GM12878 (cell line): ENCODE results near the gene SLMAP. TPM values are rescaled to one million over a fixed set of nuclear protein-coding genes. Genes with fewer than 3 reads are reported as not detected.

ENCODE experiments used
- ATAC-seq: fragments of 200-7000 bp; cut with Tn5 transposase; 3 replicates; pipeline ENCODE4 v1.9.1; 2020; ENCODE audit warnings: mild to moderate bottlenecking, moderate library complexity
- BruUV-seq: library from RNA; stranded (reverse); fragments of 400-500 nt; replicated peaks from 2 replicates; lab custom pipeline; 2021; lab: Mats Ljungman, UMichigan
- CTCF ChIA-PET: fragments of 300-600 bp; sonication (Branson Sonifier 250); formaldehyde crosslinking; extraction: SDS; loops from one replicate; lab custom pipeline; 2021; ENCODE audit warnings: inconsistent platforms; lab: Yijun Ruan, JAX
- POLR2A ChIA-PET: fragments of 350-600 bp; formaldehyde crosslinking; extraction: SDS; loops from one replicate; lab custom pipeline; 2021; ENCODE audit warnings: inconsistent platforms; lab: Charles Lee
- RAD21 ChIA-PET: fragments of 300-600 bp; sonication (Branson Sonifier 250); formaldehyde crosslinking; loops from one replicate; lab custom pipeline; 2023; ENCODE audit warnings: antibody characterized with exemption; ENCODE audit not compliant: unreplicated experiment; lab: Charles Lee
- SMC1A ChIA-PET: fragments of 300-600 bp; sonication (Branson Sonifier 250); formaldehyde crosslinking; loops from one replicate; lab custom pipeline; 2023; ENCODE audit not compliant: unreplicated experiment, uncharacterized antibody; lab: Charles Lee
- DNase-seq: peaks from one replicate; pipeline ENCODE4 v3.0.0-alpha.2; 2011; ENCODE audit warnings: low read depth, low spot score
- FAIRE-seq: peaks from 3 replicates; lab custom pipeline; 2011; peaks lifted over from hg19 to GRCh38; lab: Jason Lieb, UNC
- H2AFZ ChIP-seq: 2 replicates; pipeline ENCODE4 v1.6.0; 2011; ENCODE audit warnings: low read depth, low read length, control low read depth; ENCODE audit not compliant: control insufficient read depth
- H3K27ac ChIP-seq: 2 replicates; pipeline ENCODE4 v1.5.1; 2011; ENCODE audit warnings: control low read depth; ENCODE audit not compliant: control insufficient read depth, insufficient read depth
- H3K27me3 ChIP-seq, 2 experiments: replicated peaks in 1 of 2; 2 replicates each; pipeline versions ENCODE4 v1.6.0 to v1.6.1; 2011; ENCODE audit warnings: low read length in 1 of 2; ENCODE audit not compliant: control insufficient read depth in 2 of 2, insufficient read depth in 2 of 2
- H3K36me3 ChIP-seq, 2 experiments: 2 replicates each; pipeline ENCODE4 v1.5.1; 2011; ENCODE audit warnings: low read length in 1 of 2; ENCODE audit not compliant: control insufficient read depth in 2 of 2, insufficient read depth in 2 of 2
- H3K4me1 ChIP-seq: 2 replicates; pipeline ENCODE4 v1.6.1; 2011; ENCODE audit warnings: mild to moderate bottlenecking, low read length, moderate library complexity, mixed read lengths; ENCODE audit not compliant: control insufficient read depth, insufficient read depth
- H3K4me2 ChIP-seq: 2 replicates; pipeline ENCODE4 v1.6.0; 2011; ENCODE audit warnings: control low read depth; ENCODE audit not compliant: control insufficient read depth, insufficient read depth
- H3K4me3 ChIP-seq: fragments of 200-600 bp; sonication (generic); 2 replicates; pipeline ENCODE4 v1.5.1; 2016
- H3K79me2 ChIP-seq: 2 replicates; pipeline ENCODE4 v1.6.0; 2011; ENCODE audit warnings: low read length; ENCODE audit not compliant: control insufficient read depth, insufficient read depth
- H3K9ac ChIP-seq: 2 replicates; pipeline ENCODE4 v1.8.0; 2011; ENCODE audit warnings: low read length, control low read depth, mixed read lengths; ENCODE audit not compliant: control insufficient read depth, insufficient read depth
- H3K9me3 ChIP-seq: replicated peaks from 3 replicates; pipeline ENCODE4 v1.5.1; 2011; ENCODE audit warnings: mild to moderate bottlenecking, low read length; ENCODE audit not compliant: control insufficient read depth, insufficient read depth
- H4K20me1 ChIP-seq: 2 replicates; pipeline ENCODE4 v1.6.0; 2011; ENCODE audit not compliant: control insufficient read depth, insufficient read depth
- ATF3 ChIP-seq: IDR thresholded peaks from 2 replicates; pipeline ENCODE4 v1.6.1; 2011; ENCODE audit warnings: low read depth, mild to moderate bottlenecking, low read length, moderate library complexity, borderline replicate concordance; ENCODE audit errors: extremely low read depth
- CTCF ChIP-seq, 3 experiments: IDR thresholded peaks in 2 of 3; conservative IDR thresholded peaks in 1 of 3; 2 replicates each; pipeline ENCODE4 v1.5.1; 2011; ENCODE audit warnings: low read depth in 3 of 3, low read length in 3 of 3, mild to moderate bottlenecking in 3 of 3, control low read depth in 2 of 3, moderate library complexity in 2 of 3, inconsistent platforms in 1 of 3, mixed read lengths in 1 of 3; ENCODE audit not compliant: control insufficient read depth in 2 of 3, insufficient read depth in 1 of 3; ENCODE audit errors: extremely low read depth in 1 of 3
- JUNB ChIP-seq: IDR thresholded peaks from 2 replicates; pipeline ENCODE4 v1.6.1; 2016; ENCODE audit warnings: antibody characterized with exemption, mild to moderate bottlenecking
- RAD21 ChIP-seq: IDR thresholded peaks from 2 replicates; pipeline ENCODE4 v1.6.1; 2011; ENCODE audit warnings: mild to moderate bottlenecking, low read depth, low read length, moderate library complexity; ENCODE audit not compliant: insufficient read depth
- ZZZ3 ChIP-seq: IDR thresholded peaks from 2 replicates; pipeline ENCODE4 v1.6.1; 2011; ENCODE audit warnings: low read depth; ENCODE audit not compliant: control insufficient read depth, insufficient read length
- WGBS: methylation state at CpG from one replicate; pipeline ENCODE4 v1.1.6; 2016; ENCODE audit warnings: low lambda C conversion rate; ENCODE audit not compliant: insufficient replicate concordance, insufficient coverage; ENCODE audit errors: missing lambda C conversion rate; 5-methylcytosine and 5-hydroxymethylcytosine counted together
- in situ Hi-C: fragments of 300-500 bp; cut with MboI; formaldehyde crosslinking; loops from 9 replicates; pipeline ENCODE4 v1.14.3; 2018; ENCODE audit warnings: mixed read lengths
- intact Hi-C: fragments of 100-400 bp; cut with micrococcal nuclease; formaldehyde crosslinking; loops from one replicate; pipeline ENCODE4 v1.14.2; 2022; ENCODE audit not compliant: unreplicated experiment
- polyA plus RNA-seq, 11 experiments: library from polyadenylated mRNA; depleted of rRNA in 4 of 11; unstranded in 6 of 11; stranded (reverse) in 5 of 11; fragments of >200 nt; fragmentation: Nextera tagmentation in 4 of 11; fragmentation: Illumina TruSeq in 1 of 11; extraction: Ambion mirVana in 4 of 11; extraction: Trizol in 1 of 11; gene quantifications; 1 replicate in 1 of 11; 2 replicates in 10 of 11; pipeline versions ENCODE4 v1.2.1 to v1.2.3, GENCODE V29; 2011 to 2016; ENCODE audit warnings: inconsistent platforms in 2 of 11, missing spikeins in 2 of 11, low read depth in 1 of 11
- total RNA-seq, 4 experiments: library from RNA; depleted of rRNA in 3 of 4; stranded (reverse); fragments of >200 nt in 3 of 4; fragmentation: Illumina TruSeq in 1 of 4; extraction: Trizol in 1 of 4; gene quantifications; 2 replicates each; pipeline versions ENCODE4 v1.2.1 to v1.2.3, GENCODE V29; 2013 to 2021

SLMAP gene
- total and polyA plus RNA-seq, 10 of the 15 experiments (the other 5 are each of a cell fraction or from before 2014, with no cell fraction given): 8.3 to 43.8 (median 26.4) TPM

- intact Hi-C loops (loop anchor here (5.0 kb wide), 3 partner anchors 72 to 358 kb away; partner anchors contain the start of gene ARF4), in situ Hi-C loops (no loop called here)
- ATAC-seq (no peak), DNase-seq (no peak), FAIRE-seq (peak; percentile 7)
- ChIA-PET SMC1A (interaction anchor here (1.0 to 1.8 kb wide), 9 partner anchors 9 to 159 kb away, joined by 3 to 9 read pairs (median 5); no protein-coding TSS in a partner anchor), RAD21 (interaction anchor here (0.7 to 1.6 kb wide), 10 partner anchors 13 to 357 kb away, joined by 3 to 12 read pairs (median 5); partner anchors contain the start of genes ARF4 and DENND6A), CTCF (interaction anchor here (1.1 to 1.8 kb wide), 5 partner anchors 12 to 84 kb away, joined by 3 to 7 read pairs (median 5); no protein-coding TSS in a partner anchor), POLR2A (interaction anchor here (0.6 to 1.8 kb wide), 7 partner anchors 27 to 284 kb away, joined by 3 to 10 read pairs (median 5); partner anchors contain the start of genes ARF4 and DENND6A)
- H3K4me1 ChIP-seq: peaks cover 6% of the 10 kb centered on the region; the same call in 1 of the 2 replicates
- no peaks in the 10 kb centered on the region for H3K9me3 ChIP-seq
- BruUV-seq: no TSS peak
- H4K20me1 ChIP-seq: no peaks in the 10 kb centered on the region; the same call in 1 of the 2 replicates
- peak overlapping the region; percentile 94 for H3K9ac ChIP-seq
- peak overlapping the region; percentile 99 for H2AFZ ChIP-seq
- H3K4me3 ChIP-seq: peak overlapping the region; percentile 77
- H3K36me3 ChIP-seq: peaks cover 0 to 6% of the 10 kb centered on the region in 2 experiments; a peak in 1 of 4 replicates
- 43% methylated on average over 1 of the region's 1 CpG for WGBS
- no peaks in the 10 kb centered on the region for H3K27me3 ChIP-seq
- TF ChIP-seq CTCF (IDR thresholded peaks at IDR 0.05 in 2 of 3, conservative IDR thresholded peaks at IDR 0.05 in 1 of 3; ENCODE audit: control insufficient read depth in 2 of 3, extremely low read depth in 1 of 3, insufficient read depth in 1 of 3, low read depth in 3 of 3, low read length in 3 of 3) (peak in 1 of 3 experiments; percentile 11; a peak in 1 of 6 replicates), JUNB (peak; percentile 50; the same call in 1 of the 2 replicates), ZZZ3 (no peak), ATF3 (no peak), RAD21 (peak; percentile 24; the same call in 1 of the 2 replicates)
- H3K4me2 ChIP-seq: peak overlapping the region; percentile 95
- peaks cover 42% of the 10 kb centered on the region for H3K79me2 ChIP-seq
- peak overlapping the region; percentile 91 for H3K27ac ChIP-seq
Measured at GRCh38 chr3:57755368-57755675, 787 bp upstream of the SLMAP start.
